H9 (cell line): ENCODE data around the gene BTBD7. TPM values are rescaled to one million over a fixed set of nuclear protein-coding genes. Genes with fewer than 3 reads are reported as not detected.

Experiments used
- DNase-seq: peaks from one replicate; pipeline ENCODE4 v3.0.0-alpha.2; 2017
- H2AFZ ChIP-seq: one replicate; pipeline ENCODE4 v1.6.1; 2013; ENCODE audit warnings: mild to moderate bottlenecking, low read length, control low read depth, moderate library complexity
- H2AK5ac ChIP-seq: 2 replicates; pipeline ENCODE4 v1.6.1; 2013; ENCODE audit warnings: low read length, control low read depth, mixed read lengths; ENCODE audit not compliant: insufficient read length
- H2BK120ac ChIP-seq: one replicate; pipeline ENCODE4 v1.6.1; 2013; ENCODE audit warnings: low read depth, mild to moderate bottlenecking, low read length, control low read depth, inconsistent platforms; ENCODE audit not compliant: poor library complexity, severe bottlenecking
- H2BK12ac ChIP-seq: 2 replicates; pipeline ENCODE4 v1.6.1; 2013; ENCODE audit warnings: low read length, control low read depth, mixed read lengths, low read depth; ENCODE audit not compliant: insufficient read length
- H2BK15ac ChIP-seq: 2 replicates; pipeline ENCODE4 v1.6.1; 2013; ENCODE audit warnings: low read depth, low read length, control low read depth
- H2BK20ac ChIP-seq: one replicate; pipeline ENCODE4 v1.6.1; 2013; ENCODE audit warnings: low read depth, mild to moderate bottlenecking, low read length, control low read depth, inconsistent platforms; ENCODE audit not compliant: poor library complexity, severe bottlenecking
- H2BK5ac ChIP-seq: 2 replicates; pipeline ENCODE4 v1.6.1; 2013; ENCODE audit warnings: low read length, control low read depth, mixed read lengths; ENCODE audit not compliant: insufficient read length
- H3K14ac ChIP-seq: 2 replicates; pipeline ENCODE4 v1.6.1; 2013; ENCODE audit warnings: low read length, control low read depth; ENCODE audit not compliant: insufficient read depth
- H3K18ac ChIP-seq: 2 replicates; pipeline ENCODE4 v1.6.1; 2013; ENCODE audit warnings: low read depth, mild to moderate bottlenecking, mixed read lengths, low read length, control low read depth; ENCODE audit not compliant: insufficient read length
- H3K23ac ChIP-seq: 2 replicates; pipeline ENCODE4 v1.6.1; 2013; ENCODE audit warnings: low read length, control low read depth, mixed read lengths, low read depth; ENCODE audit not compliant: insufficient read length
- H3K23me2 ChIP-seq: 2 replicates; pipeline ENCODE4 v1.6.1; 2013; ENCODE audit warnings: low read depth, mild to moderate bottlenecking, mixed read lengths, low read length, control low read depth; ENCODE audit not compliant: insufficient read length, poor library complexity, severe bottlenecking
- H3K27ac ChIP-seq: 2 replicates; pipeline ENCODE4 v1.5.1; 2013; ENCODE audit warnings: low read length, control low read depth, mixed read lengths, low read depth; ENCODE audit not compliant: insufficient read length
- H3K27me3 ChIP-seq: 2 replicates; pipeline ENCODE4 v1.6.1; 2013; ENCODE audit warnings: low read length, control low read depth, inconsistent platforms; ENCODE audit not compliant: insufficient read depth
- H3K4ac ChIP-seq: 2 replicates; pipeline ENCODE4 v1.6.1; 2013; ENCODE audit warnings: low read depth, mild to moderate bottlenecking, control low read depth, inconsistent platforms, low read length, moderate library complexity
- H3K4me1 ChIP-seq: 2 replicates; pipeline ENCODE4 v1.6.1; 2013; ENCODE audit warnings: low read length, control low read depth, inconsistent platforms; ENCODE audit not compliant: insufficient read depth
- H3K4me2 ChIP-seq: 2 replicates; pipeline ENCODE4 v1.6.1; 2013; ENCODE audit warnings: low read length, control low read depth, mixed read lengths; ENCODE audit not compliant: insufficient read length, insufficient read depth
- H3K56ac ChIP-seq: 2 replicates; pipeline ENCODE4 v1.6.1; 2013; ENCODE audit warnings: low read depth, mild to moderate bottlenecking, mixed read lengths, low read length, control low read depth; ENCODE audit not compliant: insufficient read length
- H3K79me1 ChIP-seq: 2 replicates; pipeline ENCODE4 v1.6.1; 2013; ENCODE audit warnings: low read depth, mild to moderate bottlenecking, moderate library complexity, low read length, control low read depth, inconsistent platforms; ENCODE audit not compliant: insufficient read depth, poor library complexity, severe bottlenecking
- H3K79me2 ChIP-seq: 2 replicates; pipeline ENCODE4 v1.6.1; 2013; ENCODE audit warnings: low read length, control low read depth, inconsistent platforms; ENCODE audit not compliant: insufficient read depth
- H3K9ac ChIP-seq: 2 replicates; pipeline ENCODE4 v1.6.1; 2013; ENCODE audit warnings: low read length, control low read depth, mixed read lengths; ENCODE audit not compliant: insufficient read length; ENCODE audit errors: extremely low read depth
- H3K9me3 ChIP-seq: one replicate; pipeline ENCODE4 v1.6.1; 2013; ENCODE audit warnings: low read depth, low read length, inconsistent platforms; ENCODE audit not compliant: control insufficient read depth
- H3T11ph ChIP-seq: one replicate; pipeline ENCODE4 v1.6.1; 2013; ENCODE audit warnings: mild to moderate bottlenecking, low read length, control low read depth, inconsistent platforms
- H4K20me1 ChIP-seq: one replicate; pipeline ENCODE4 v1.6.1; 2013; ENCODE audit not compliant: control insufficient read depth, insufficient read length, insufficient read depth
- H4K5ac ChIP-seq: 2 replicates; pipeline ENCODE4 v1.6.1; 2013; ENCODE audit warnings: low read depth, mild to moderate bottlenecking, mixed read lengths, low read length, control low read depth; ENCODE audit not compliant: insufficient read length
- H4K8ac ChIP-seq: replicated peaks from 2 replicates; pipeline ENCODE4 v1.6.1; 2013; ENCODE audit warnings: low read length, control low read depth, mixed read lengths, low read depth; ENCODE audit not compliant: insufficient read length
- H4K91ac ChIP-seq: 2 replicates; pipeline ENCODE4 v1.6.1; 2013; ENCODE audit warnings: low read depth, mild to moderate bottlenecking, moderate library complexity, mixed read lengths, low read length, control low read depth; ENCODE audit not compliant: insufficient read length
- H3K27ac Mint-ChIP-seq, 3 experiments: 2 replicates in 2 of 3; 3 replicates in 1 of 3; pipeline ENCODE4 v1.8.0; 2020 to 2021; ENCODE audit warnings: mixed read lengths in 3 of 3, mild to moderate bottlenecking in 1 of 3, moderate library complexity in 1 of 3
- H3K27me3 Mint-ChIP-seq: 2 replicates; pipeline ENCODE4 v1.8.0; 2021; ENCODE audit warnings: low read depth, mild to moderate bottlenecking, moderate library complexity, mixed read lengths
- H3K36me3 Mint-ChIP-seq, 3 experiments: 2 replicates in 2 of 3; 3 replicates in 1 of 3; pipeline ENCODE4 v1.8.0; 2020 to 2021; ENCODE audit warnings: low read depth in 3 of 3, mixed read lengths in 3 of 3; ENCODE audit not compliant: insufficient read depth in 1 of 3
- H3K4me1 Mint-ChIP-seq, 2 experiments: 2 replicates each; pipeline ENCODE4 v1.8.0; 2020; ENCODE audit warnings: mixed read lengths in 2 of 2
- H3K4me3 Mint-ChIP-seq, 2 experiments: 2 replicates in 1 of 2; 3 replicates in 1 of 2; pipeline ENCODE4 v1.8.0; 2020 to 2021; ENCODE audit warnings: mild to moderate bottlenecking in 2 of 2, mixed read lengths in 2 of 2, moderate library complexity in 1 of 2
- H3K9me3 Mint-ChIP-seq, 2 experiments: 2 replicates in 1 of 2; 3 replicates in 1 of 2; pipeline ENCODE4 v1.8.0; 2020; ENCODE audit warnings: mild to moderate bottlenecking in 2 of 2, mixed read lengths in 2 of 2, moderate library complexity in 1 of 2
- WGBS: extraction: QIAGEN DNeasy Blood & Tissue Kit; methylation state at CpG from one replicate; pipeline ENCODE4 v1.1.7; 2013; ENCODE audit warnings: missing lambda C conversion rate, low lambda C conversion rate, mixed read lengths; ENCODE audit not compliant: insufficient read length; ENCODE audit errors: extremely low coverage; 5-methylcytosine and 5-hydroxymethylcytosine counted together
- total RNA-seq: library from RNA; stranded (reverse); gene quantifications from 2 replicates; pipeline ENCODE4 v1.2.1, GENCODE V29; 2021
- TF ChIP-seq, protein P1 (sequence below): fragments of 200-600 bp; sonication (generic); conservative IDR thresholded peaks from 3 replicates; pipeline ENCODE4 v1.8.0; 2021; ENCODE audit warnings: antibody characterized with exemption, mild to moderate bottlenecking

The BTBD7 gene
- total RNA-seq, 1 experiment from 2014 or later: 44.1 TPM

DNA sequence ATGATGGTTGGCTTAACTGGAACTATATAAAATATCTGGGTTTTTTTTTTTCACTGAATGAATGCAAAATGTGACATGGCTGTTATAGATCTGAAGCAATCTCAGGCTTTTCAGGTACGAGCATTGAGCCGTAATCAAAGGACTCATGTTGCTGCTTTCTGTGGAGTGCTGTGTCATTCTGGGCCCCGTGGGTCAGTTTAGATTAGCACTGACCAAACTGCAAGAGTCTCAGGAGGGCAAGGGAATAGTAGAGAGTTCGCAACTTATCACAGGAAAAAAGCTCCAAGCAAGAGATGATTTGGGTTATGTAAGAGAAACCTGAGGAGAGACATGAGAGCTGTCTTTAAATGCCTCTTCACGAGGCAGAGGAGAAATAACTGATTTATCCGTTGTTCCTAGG is 66.7 kb downstream of the BTBD7 start:
- H3K27ac Mint-ChIP-seq: peak overlapping the region; percentile 3 to 42 (median 14); a peak in 2 of 7 replicates
- peaks cover 4 to 17% (median 14%) of the 10 kb centered on the region in 3 experiments; a peak in 6 of 7 replicates for H3K36me3 Mint-ChIP-seq
- no peaks in the 10 kb centered on the region for H3K4me1 ChIP-seq
- H2AK5ac ChIP-seq: no peak overlapping the region
- no peaks in the 10 kb centered on the region for H3K79me1 ChIP-seq
- H3K23me2 ChIP-seq: no peaks in the 10 kb centered on the region
- no peaks in the 10 kb centered on the region for H3K79me2 ChIP-seq
- no peak overlapping the region for H2BK120ac ChIP-seq
- H4K91ac ChIP-seq: no peak overlapping the region
- no peak overlapping the region for H3K27ac ChIP-seq
- H3K4me3 Mint-ChIP-seq: no peak overlapping the region
- H3T11ph ChIP-seq: no peak overlapping the region
- no peak overlapping the region for H3K9ac ChIP-seq
- H3K23ac ChIP-seq: no peak overlapping the region
- no CpG with 5 or more reads among the region's 6 CpGs for WGBS
- no peak overlapping the region for H2BK12ac ChIP-seq
- H3K9me3 ChIP-seq: no peaks in the 10 kb centered on the region
- TF ChIP-seq, protein P1, sequence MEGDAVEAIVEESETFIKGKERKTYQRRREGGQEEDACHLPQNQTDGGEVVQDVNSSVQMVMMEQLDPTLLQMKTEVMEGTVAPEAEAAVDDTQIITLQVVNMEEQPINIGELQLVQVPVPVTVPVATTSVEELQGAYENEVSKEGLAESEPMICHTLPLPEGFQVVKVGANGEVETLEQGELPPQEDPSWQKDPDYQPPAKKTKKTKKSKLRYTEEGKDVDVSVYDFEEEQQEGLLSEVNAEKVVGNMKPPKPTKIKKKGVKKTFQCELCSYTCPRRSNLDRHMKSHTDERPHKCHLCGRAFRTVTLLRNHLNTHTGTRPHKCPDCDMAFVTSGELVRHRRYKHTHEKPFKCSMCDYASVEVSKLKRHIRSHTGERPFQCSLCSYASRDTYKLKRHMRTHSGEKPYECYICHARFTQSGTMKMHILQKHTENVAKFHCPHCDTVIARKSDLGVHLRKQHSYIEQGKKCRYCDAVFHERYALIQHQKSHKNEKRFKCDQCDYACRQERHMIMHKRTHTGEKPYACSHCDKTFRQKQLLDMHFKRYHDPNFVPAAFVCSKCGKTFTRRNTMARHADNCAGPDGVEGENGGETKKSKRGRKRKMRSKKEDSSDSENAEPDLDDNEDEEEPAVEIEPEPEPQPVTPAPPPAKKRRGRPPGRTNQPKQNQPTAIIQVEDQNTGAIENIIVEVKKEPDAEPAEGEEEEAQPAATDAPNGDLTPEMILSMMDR: no peak
- peaks cover 5 to 8% of the 10 kb centered on the region in 2 experiments; a peak in 3 of 4 replicates for H3K4me1 Mint-ChIP-seq
- no peak overlapping the region for H4K5ac ChIP-seq
- no peaks in the 10 kb centered on the region for H3K27me3 ChIP-seq
- no peaks in the 10 kb centered on the region for H3K9me3 Mint-ChIP-seq
- H4K8ac ChIP-seq: no peak overlapping the region
- H3K18ac ChIP-seq: no peak overlapping the region
- H4K20me1 ChIP-seq: no peaks in the 10 kb centered on the region
- no peak overlapping the region for H2BK5ac ChIP-seq
- no peak overlapping the region for H3K56ac ChIP-seq
- no peak overlapping the region for H3K4me2 ChIP-seq
- DNase-seq: no peak
- no peak overlapping the region for H2BK15ac ChIP-seq
- no peak overlapping the region for H3K4ac ChIP-seq
- no peak overlapping the region for H2AFZ ChIP-seq
- no peak overlapping the region for H3K14ac ChIP-seq
- no peaks in the 10 kb centered on the region for H3K27me3 Mint-ChIP-seq
- no peak overlapping the region for H2BK20ac ChIP-seq
